Mammary epithelial cell (primary cell): ENCODE data around the gene ARHGAP30.

ENCODE experiments used
- EZH2 ChIP-seq: IDR thresholded peaks from 2 replicates; pipeline ENCODE4 v1.6.1; 2012; ENCODE audit warnings: low read length, inconsistent platforms, borderline replicate concordance
- TF ChIP-seq, protein P1 (sequence below), 2 donors: IDR thresholded peaks in 1 of 2; conservative IDR thresholded peaks in 1 of 2; 2 replicates each; pipeline ENCODE4 v1.5.1; 2011 to 2012; ENCODE audit warnings: inconsistent platforms in 2 of 2, low read length in 2 of 2, mild to moderate bottlenecking in 2 of 2, control low read depth in 1 of 2, low read depth in 1 of 2; ENCODE audit not compliant: insufficient read depth in 1 of 2; ENCODE audit errors: extremely low read depth in 1 of 2

GRCh38 chr1:161054805-161055204 is 14.9 kb downstream of the ARHGAP30 start:
- TF ChIP-seq, protein P1, sequence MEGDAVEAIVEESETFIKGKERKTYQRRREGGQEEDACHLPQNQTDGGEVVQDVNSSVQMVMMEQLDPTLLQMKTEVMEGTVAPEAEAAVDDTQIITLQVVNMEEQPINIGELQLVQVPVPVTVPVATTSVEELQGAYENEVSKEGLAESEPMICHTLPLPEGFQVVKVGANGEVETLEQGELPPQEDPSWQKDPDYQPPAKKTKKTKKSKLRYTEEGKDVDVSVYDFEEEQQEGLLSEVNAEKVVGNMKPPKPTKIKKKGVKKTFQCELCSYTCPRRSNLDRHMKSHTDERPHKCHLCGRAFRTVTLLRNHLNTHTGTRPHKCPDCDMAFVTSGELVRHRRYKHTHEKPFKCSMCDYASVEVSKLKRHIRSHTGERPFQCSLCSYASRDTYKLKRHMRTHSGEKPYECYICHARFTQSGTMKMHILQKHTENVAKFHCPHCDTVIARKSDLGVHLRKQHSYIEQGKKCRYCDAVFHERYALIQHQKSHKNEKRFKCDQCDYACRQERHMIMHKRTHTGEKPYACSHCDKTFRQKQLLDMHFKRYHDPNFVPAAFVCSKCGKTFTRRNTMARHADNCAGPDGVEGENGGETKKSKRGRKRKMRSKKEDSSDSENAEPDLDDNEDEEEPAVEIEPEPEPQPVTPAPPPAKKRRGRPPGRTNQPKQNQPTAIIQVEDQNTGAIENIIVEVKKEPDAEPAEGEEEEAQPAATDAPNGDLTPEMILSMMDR (conservative IDR thresholded peaks at IDR 0.05 in 1 of 2, IDR thresholded peaks at IDR 0.05 in 1 of 2; ENCODE audit: extremely low read depth in 1 of 2, insufficient read depth in 1 of 2, low read depth in 1 of 2, low read length in 2 of 2), result peak in 1 of 2 donors; percentile 7
- no peak for TF ChIP-seq EZH2
